ENCODE results near the gene SF3B5.

DNA sequence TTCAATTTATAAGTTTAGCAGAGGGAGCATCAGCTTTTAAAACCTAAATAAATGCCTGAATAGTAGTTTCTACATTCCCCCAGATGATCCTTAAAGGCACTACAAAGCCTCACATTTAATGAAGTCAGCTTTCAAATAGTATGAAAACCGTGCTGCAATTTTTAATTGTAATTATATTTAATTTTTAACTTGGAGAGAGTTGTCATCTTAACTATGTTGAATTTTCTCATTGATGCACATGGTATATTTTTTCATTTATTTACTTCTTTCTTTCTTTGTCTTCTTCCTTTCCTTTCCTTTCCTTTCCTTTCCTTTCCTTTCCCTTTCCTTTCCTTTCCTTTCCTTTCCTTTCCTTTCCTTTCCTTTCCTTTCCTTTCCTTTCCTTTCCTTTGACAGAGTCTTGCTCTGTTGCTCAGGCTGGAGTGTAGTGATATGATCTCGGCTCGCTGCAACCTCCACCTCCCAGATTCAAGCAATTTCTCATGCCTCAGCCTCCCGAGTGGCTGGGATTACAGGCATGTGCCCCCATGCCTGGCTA is 7.7 kb upstream of the SF3B5 start:
- TF ChIP-seq, protein P1, sequence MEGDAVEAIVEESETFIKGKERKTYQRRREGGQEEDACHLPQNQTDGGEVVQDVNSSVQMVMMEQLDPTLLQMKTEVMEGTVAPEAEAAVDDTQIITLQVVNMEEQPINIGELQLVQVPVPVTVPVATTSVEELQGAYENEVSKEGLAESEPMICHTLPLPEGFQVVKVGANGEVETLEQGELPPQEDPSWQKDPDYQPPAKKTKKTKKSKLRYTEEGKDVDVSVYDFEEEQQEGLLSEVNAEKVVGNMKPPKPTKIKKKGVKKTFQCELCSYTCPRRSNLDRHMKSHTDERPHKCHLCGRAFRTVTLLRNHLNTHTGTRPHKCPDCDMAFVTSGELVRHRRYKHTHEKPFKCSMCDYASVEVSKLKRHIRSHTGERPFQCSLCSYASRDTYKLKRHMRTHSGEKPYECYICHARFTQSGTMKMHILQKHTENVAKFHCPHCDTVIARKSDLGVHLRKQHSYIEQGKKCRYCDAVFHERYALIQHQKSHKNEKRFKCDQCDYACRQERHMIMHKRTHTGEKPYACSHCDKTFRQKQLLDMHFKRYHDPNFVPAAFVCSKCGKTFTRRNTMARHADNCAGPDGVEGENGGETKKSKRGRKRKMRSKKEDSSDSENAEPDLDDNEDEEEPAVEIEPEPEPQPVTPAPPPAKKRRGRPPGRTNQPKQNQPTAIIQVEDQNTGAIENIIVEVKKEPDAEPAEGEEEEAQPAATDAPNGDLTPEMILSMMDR (conservative IDR thresholded peaks at IDR 0.05; ENCODE audit: low read depth, low read length), result no peak
- TF ChIP-seq EZH2phosphoT487 (IDR thresholded peaks at IDR 0.05; ENCODE audit: borderline replicate concordance, low read length), result no peak
- TF ChIP-seq EZH2 (IDR thresholded peaks at IDR 0.05; ENCODE audit: low read length, unreplicated experiment), result no peak

Measured in PC-3 (cell line).